Thoracic aorta (tissue), 2 donors: ENCODE data around the gene CLTA. TPM values are rescaled to one million over a fixed set of nuclear protein-coding genes. Genes with fewer than 3 reads are reported as not detected.
"Not testable (repeated sequence)": the region's sequence is repeated elsewhere in the genome, so short reads cannot be mapped to it uniquely, and the experiment has no call there.

ENCODE experiments used
- ATAC-seq: fragments of 150-250 bp; one replicate; pipeline ENCODE4 v1.8.0; 2017; ENCODE audit warnings: low read depth; ENCODE audit not compliant: insufficient number of reproducible peaks, low FRiP score
- DNase-seq: peaks from one replicate; pipeline ENCODE4 v3.0.0-alpha.2; 2020; ENCODE audit warnings: low spot score
- H3K27ac ChIP-seq, 2 donors: fragments of 200-600 bp; sonication (generic); 1 replicate in 1 of 2; 2 replicates in 1 of 2; pipeline ENCODE4 v1.5.1; 2016; ENCODE audit warnings: mild to moderate bottlenecking in 2 of 2, moderate library complexity in 2 of 2
- H3K27me3 ChIP-seq: fragments of 200-600 bp; sonication (generic); replicated peaks from 2 replicates; pipeline ENCODE4 v1.6.0; 2016; ENCODE audit warnings: mild to moderate bottlenecking; ENCODE audit not compliant: insufficient read depth
- H3K36me3 ChIP-seq: fragments of 200-600 bp; sonication (generic); one replicate; pipeline ENCODE4 v1.5.1; 2016
- H3K4me1 ChIP-seq, 2 donors: fragments of 200-600 bp; sonication (generic); 1 replicate in 1 of 2; 2 replicates in 1 of 2; pipeline versions ENCODE4 v1.5.1 to v1.6.0; 2016; ENCODE audit warnings: low read depth in 2 of 2, mild to moderate bottlenecking in 1 of 2; ENCODE audit not compliant: control insufficient read depth in 1 of 2
- H3K4me3 ChIP-seq: fragments of 200-600 bp; sonication (generic); 2 replicates; pipeline ENCODE4 v1.5.1; 2016; ENCODE audit warnings: mild to moderate bottlenecking
- H3K9me3 ChIP-seq: fragments of 200-600 bp; sonication (generic); 2 replicates; pipeline ENCODE4 v1.5.1; 2016
- total RNA-seq, 2 donors: library from RNA; depleted of rRNA; stranded (reverse); fragments of >200 nt; gene quantifications; one replicate each; pipeline versions ENCODE4 v1.1.0 to v1.2.3, GENCODE V29; 2016
- TF ChIP-seq, protein P1 (sequence below): fragments of 200-600 bp; sonication (generic); IDR thresholded peaks from one replicate; pipeline ENCODE4 v1.5.1; 2019; ENCODE audit warnings: antibody characterized with exemption

Gene CLTA
- total RNA-seq, 2 donors from 2014 or later, result 127 to 145 TPM

DNA sequence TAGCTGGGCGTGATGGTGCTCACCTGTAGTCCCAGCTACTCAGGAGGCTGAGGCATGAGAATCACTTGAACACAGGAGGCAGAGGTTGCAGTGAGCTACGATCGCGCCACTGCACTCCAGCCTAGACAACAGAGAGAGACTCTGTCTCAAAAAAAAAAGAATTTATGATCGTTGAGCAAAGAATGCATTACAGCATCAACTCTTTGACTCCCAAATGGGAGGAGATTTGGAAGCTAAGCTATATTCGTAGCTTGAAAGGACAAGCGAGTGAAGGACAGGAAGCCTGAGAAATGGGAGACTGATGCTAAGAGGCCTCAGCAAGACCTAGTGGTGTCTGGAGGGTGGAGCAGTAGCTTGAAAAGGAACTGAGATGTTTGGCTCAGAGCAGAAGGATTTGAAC is 31.8 kb upstream of the CLTA start:
- H3K4me3 ChIP-seq, result no peak overlapping the region
- no peak for DNase-seq
- peak overlapping the region; percentile 69 to 77 for H3K27ac ChIP-seq
- H3K9me3 ChIP-seq, result no peaks in the 10 kb centered on the region
- peaks cover 6% of the 10 kb centered on the region for H3K36me3 ChIP-seq
- TF ChIP-seq, protein P1, sequence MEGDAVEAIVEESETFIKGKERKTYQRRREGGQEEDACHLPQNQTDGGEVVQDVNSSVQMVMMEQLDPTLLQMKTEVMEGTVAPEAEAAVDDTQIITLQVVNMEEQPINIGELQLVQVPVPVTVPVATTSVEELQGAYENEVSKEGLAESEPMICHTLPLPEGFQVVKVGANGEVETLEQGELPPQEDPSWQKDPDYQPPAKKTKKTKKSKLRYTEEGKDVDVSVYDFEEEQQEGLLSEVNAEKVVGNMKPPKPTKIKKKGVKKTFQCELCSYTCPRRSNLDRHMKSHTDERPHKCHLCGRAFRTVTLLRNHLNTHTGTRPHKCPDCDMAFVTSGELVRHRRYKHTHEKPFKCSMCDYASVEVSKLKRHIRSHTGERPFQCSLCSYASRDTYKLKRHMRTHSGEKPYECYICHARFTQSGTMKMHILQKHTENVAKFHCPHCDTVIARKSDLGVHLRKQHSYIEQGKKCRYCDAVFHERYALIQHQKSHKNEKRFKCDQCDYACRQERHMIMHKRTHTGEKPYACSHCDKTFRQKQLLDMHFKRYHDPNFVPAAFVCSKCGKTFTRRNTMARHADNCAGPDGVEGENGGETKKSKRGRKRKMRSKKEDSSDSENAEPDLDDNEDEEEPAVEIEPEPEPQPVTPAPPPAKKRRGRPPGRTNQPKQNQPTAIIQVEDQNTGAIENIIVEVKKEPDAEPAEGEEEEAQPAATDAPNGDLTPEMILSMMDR, result no peak
- H3K27me3 ChIP-seq, result no peaks in the 10 kb centered on the region
- ATAC-seq, result no peak
- H3K4me1 ChIP-seq, result peaks cover 22 to 67% of the 10 kb centered on the region in 2 donors

DNA sequence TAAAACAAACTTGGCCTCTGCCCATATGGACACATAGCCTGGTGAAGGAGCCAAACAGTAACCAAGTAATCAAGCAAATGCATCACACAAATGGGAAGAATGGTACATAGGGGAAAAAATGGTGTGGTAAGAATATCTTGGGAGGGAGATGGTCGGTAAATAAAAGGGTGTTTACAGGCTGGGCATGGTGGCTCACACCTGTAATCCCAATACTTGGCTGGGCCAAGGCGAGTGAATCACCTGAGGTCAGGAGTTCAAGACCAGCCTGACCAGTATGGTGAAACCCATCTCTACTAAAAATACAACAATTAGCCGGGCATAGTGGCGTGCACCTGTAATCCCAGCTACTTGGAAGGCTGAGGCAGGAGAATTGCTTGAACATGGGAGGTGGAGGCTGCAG is 31.2 kb upstream of the CLTA start:
- DNase-seq, H3K4me3 ChIP-seq, ATAC-seq, H3K9me3 ChIP-seq, H3K36me3 ChIP-seq, H3K27me3 ChIP-seq: not testable (repeated sequence)
- Histone ChIP-seq H3K27ac (peak overlapping the region; percentile 69 to 77), H3K4me1 (peaks cover 22 to 68% of the 10 kb centered on the region in 2 donors)

DNA sequence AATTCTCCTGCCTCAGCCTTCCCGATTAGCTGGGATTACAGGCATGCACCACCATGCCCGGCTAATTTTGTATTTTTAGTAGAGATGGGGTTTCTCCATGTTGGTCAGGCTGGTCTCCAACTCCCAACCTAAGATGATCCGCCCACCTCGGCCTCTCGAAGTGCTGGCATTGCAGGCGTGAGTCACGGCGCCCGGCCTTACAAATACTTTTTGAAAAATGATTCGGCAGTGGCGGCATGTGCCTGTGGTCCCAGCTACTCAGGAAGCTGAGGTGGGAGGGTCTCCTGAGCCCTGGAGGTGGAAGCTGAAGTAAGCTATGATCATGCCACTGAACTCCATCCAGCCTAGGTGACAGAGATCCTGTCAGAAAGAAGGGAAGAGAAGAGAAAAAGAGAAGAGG is 30.6 kb upstream of the CLTA start:
- not testable (repeated sequence) for H3K9me3 ChIP-seq, H3K27me3 ChIP-seq, DNase-seq, ATAC-seq, H3K36me3 ChIP-seq, H3K4me3 ChIP-seq
- H3K27ac ChIP-seq, result peak overlapping the region; percentile 69 to 77
- H3K4me1 ChIP-seq, result peaks cover 20 to 70% of the 10 kb centered on the region in 2 donors

DNA sequence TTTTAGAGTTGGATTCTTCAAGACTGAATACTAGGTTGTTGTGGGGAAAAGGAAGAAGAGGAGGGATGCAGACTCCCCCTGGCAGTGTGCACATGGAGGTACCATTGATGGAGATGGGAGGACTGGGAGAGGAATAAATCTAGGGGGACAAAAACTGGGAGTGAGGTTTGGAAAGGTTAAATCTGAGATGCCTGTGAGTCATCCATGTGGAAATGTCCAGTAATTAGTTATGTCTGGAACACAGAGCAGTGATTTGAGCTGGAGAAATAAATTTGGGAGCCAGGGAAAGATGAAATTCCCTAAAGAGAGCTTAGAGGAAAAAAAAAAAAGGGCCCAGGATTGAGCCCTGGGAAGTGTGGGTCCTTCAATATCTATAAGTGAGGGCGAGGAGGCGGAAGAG is 29.5 kb upstream of the CLTA start:
- no peaks in the 10 kb centered on the region for H3K9me3 ChIP-seq
- H3K27me3 ChIP-seq, result no peaks in the 10 kb centered on the region
- ATAC-seq (no peak), DNase-seq (no peak)
- H3K27ac ChIP-seq, result peak overlapping the region; percentile 68 to 77
- TF ChIP-seq, protein P1, result no peak
- no peak overlapping the region for H3K4me3 ChIP-seq
- H3K36me3 ChIP-seq, result no peaks in the 10 kb centered on the region
- H3K4me1 ChIP-seq, result peaks cover 24 to 77% of the 10 kb centered on the region in 2 donors

DNA sequence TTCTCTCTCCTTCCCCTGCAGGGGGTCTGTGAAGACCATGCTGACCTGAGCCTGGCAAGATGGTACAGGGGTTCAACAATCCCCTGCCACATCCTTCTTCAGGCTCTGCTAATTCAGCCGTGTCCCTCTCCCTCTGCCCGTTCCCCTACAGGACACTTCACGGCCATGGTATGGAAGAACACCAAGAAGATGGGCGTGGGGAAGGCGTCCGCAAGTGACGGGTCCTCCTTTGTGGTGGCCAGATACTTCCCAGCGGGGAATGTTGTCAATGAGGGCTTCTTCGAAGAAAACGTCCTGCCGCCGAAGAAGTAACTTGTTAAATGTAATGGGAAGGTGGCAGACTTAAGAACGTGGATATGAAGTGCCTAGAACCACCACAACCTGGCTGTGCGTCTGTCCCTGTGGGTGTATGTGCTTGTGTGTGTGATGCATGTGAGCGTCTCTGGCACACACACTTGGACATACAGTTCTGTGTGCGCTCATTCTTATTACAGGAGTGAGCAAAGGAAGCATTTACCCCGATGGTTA is 28.4 kb upstream of the CLTA start:
- H3K36me3 ChIP-seq, result no peaks in the 10 kb centered on the region
- H3K27me3 ChIP-seq, result no peaks in the 10 kb centered on the region
- no peaks in the 10 kb centered on the region for H3K9me3 ChIP-seq
- H3K27ac ChIP-seq, result peak overlapping the region; percentile 75 to 77
- no peak overlapping the region for H3K4me3 ChIP-seq
- no peak for ATAC-seq
- DNase-seq, result no peak
- TF ChIP-seq, protein P1, result no peak
- H3K4me1 ChIP-seq, result peaks cover 24 to 77% of the 10 kb centered on the region in 2 donors

DNA sequence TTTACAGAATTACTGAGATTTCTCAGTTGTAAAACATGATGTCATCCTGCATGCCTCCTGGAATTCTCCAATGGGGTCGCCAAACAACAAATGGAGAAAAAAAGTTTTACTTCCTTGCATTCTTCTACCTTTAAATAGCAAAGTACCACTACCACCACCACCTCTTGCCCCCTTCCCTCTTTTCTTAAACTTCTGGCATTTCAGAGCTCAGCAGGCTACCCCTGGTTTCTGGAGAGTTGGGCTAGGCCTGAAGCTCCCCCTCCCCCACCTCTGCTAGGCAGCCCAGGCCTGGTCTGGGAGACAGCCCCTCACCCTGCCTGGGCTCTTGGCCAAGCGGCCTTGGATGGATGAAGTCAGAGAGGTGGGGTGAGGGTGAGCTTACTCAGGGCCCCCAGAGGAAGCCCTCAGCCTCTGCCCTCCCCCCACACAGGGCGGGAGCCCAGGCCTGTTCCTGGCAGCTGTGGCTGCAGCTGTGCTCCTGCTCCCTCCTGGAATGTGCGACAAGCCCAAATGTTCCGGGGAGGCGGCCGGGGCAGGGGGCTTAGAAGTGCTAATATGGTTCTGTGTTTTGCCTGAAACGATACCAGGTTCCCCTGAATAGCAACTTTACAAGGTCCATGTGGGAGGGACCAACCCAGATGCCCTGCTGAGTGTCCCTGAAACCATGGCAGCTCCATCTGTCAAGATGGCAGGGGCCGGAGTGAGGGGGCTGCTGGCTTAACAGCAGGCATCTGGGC is 27.5 kb upstream of the CLTA start:
- Histone ChIP-seq H3K27ac (peak overlapping the region; percentile 75 to 77), H3K27me3 (no peaks in the 10 kb centered on the region), H3K36me3 (no peaks in the 10 kb centered on the region), H3K4me1 (peaks cover 24 to 69% of the 10 kb centered on the region in 2 donors), H3K4me3 (no peak overlapping the region), H3K9me3 (no peaks in the 10 kb centered on the region)
- ATAC-seq (no peak), DNase-seq (no peak)
- TF ChIP-seq, protein P1, result no peak
